Activated CD8-positive, alpha-beta T cell treated with anti-CD3 and anti-CD28 coated beads for 36 hours (primary cell): Measurements from ENCODE around the gene UBE2S. TPM values are rescaled to one million over a fixed set of nuclear protein-coding genes. Genes with fewer than 3 reads are reported as not detected.
A peak's percentile ranks its signal among the peaks of the same experiment; 100 is the strongest.

Experiments used
- ATAC-seq: fragments of 200-7000 bp; cut with Tn5 transposase; one replicate; pipeline ENCODE4 v1.10.0; 2021; ENCODE audit warnings: mild to moderate bottlenecking, moderate library complexity
- CTCF ChIA-PET: fragments of 350-600 bp; sonication (Branson Sonifier 250); formaldehyde crosslinking; loops from one replicate; lab custom pipeline; 2021; ENCODE audit warnings: antibody characterized with exemption; lab: Charles Lee
- POLR2A ChIA-PET: fragments of 350-600 bp; sonication (Branson Sonifier 250); formaldehyde crosslinking; loops from one replicate; lab custom pipeline; 2021; ENCODE audit warnings: antibody characterized with exemption; lab: Charles Lee
- DNase-seq: peaks from one replicate; pipeline ENCODE4 v3.0.0-alpha.2; 2020
- H3K27ac Mint-ChIP-seq: one replicate; pipeline ENCODE4 v1.8.0; 2021; ENCODE audit warnings: mild to moderate bottlenecking, mixed read lengths
- H3K27me3 Mint-ChIP-seq: one replicate; pipeline ENCODE4 v1.8.0; 2021; ENCODE audit warnings: mixed read lengths
- H3K36me3 Mint-ChIP-seq: one replicate; pipeline ENCODE4 v1.8.0; 2021; ENCODE audit warnings: low read depth, mixed read lengths
- H3K4me1 Mint-ChIP-seq: one replicate; pipeline ENCODE4 v1.8.0; 2021; ENCODE audit warnings: low read depth, mixed read lengths
- H3K4me3 Mint-ChIP-seq: one replicate; pipeline ENCODE4 v1.8.0; 2021; ENCODE audit warnings: mild to moderate bottlenecking, moderate library complexity, mixed read lengths
- H3K9me3 Mint-ChIP-seq: one replicate; pipeline ENCODE4 v1.8.0; 2021; ENCODE audit warnings: mixed read lengths
- CTCF ChIP-seq: fragments of 200-600 bp; IDR thresholded peaks from one replicate; pipeline ENCODE4 v1.8.0; 2022; ENCODE audit warnings: antibody characterized with exemption, mild to moderate bottlenecking
- intact Hi-C: fragments of 100-400 bp; cut with micrococcal nuclease; formaldehyde crosslinking; loops from one replicate; pipeline ENCODE4 v1.10.0; 2022
- total RNA-seq, 2 experiments: library from RNA; stranded (reverse); gene quantifications; one replicate each; pipeline ENCODE4 v1.2.3, GENCODE V29; 2021

UBE2S gene
- total RNA-seq, 2 experiments from 2014 or later = 229 to 241 TPM

- POLR2A ChIA-PET = interaction anchor here (1.5 to 1.8 kb wide), 3 partner anchors 15 to 95 kb away, joined by 4 to 6 read pairs (median 4); partner anchors contain the start of gene TMEM238
- no peaks in the 10 kb centered on the region for H3K9me3 Mint-ChIP-seq
Observed at GRCh38 chr19:55354698-55355212, 52.8 kb downstream of the UBE2S start, which contains the start of gene COX6B2. COX6B2 (minus strand) TSS chr19:55354719; CDS start chr19:55354521, 198 bp downstream.

GRCh38 chr19:55353803-55354697, 53.5 kb downstream of the UBE2S start:
- peaks cover 51% of the 10 kb centered on the region for H3K27me3 Mint-ChIP-seq

More at GRCh38 chr19:55354698-55355212, 52.8 kb downstream of the UBE2S start, which contains the start of gene COX6B2:
- peaks cover 51% of the 10 kb centered on the region for H3K27me3 Mint-ChIP-seq
- intact Hi-C loops = no loop called here
- CTCF ChIA-PET = no interaction called here
- DNase-seq (no peak), ATAC-seq (no peak)
- H3K36me3 Mint-ChIP-seq = no peaks in the 10 kb centered on the region
- H3K27ac Mint-ChIP-seq = no peak within 1 kb of the TSS
- no peak for TF ChIP-seq CTCF
- H3K4me3 Mint-ChIP-seq = peak within 1 kb of the TSS; percentile 61
- H3K4me1 Mint-ChIP-seq = peaks cover 15% of the 10 kb centered on the region

GRCh38 chr19:55353356-55353802, 54.2 kb downstream of the UBE2S start:
- ChIA-PET CTCF (no interaction called here), POLR2A (interaction anchor here (0.6 to 1.8 kb wide), 5 partner anchors 11 to 217 kb away, joined by 3 to 9 read pairs (median 3); partner anchors contain the start of gene TMEM238)
- H3K4me3 Mint-ChIP-seq = peak overlapping the region; percentile 61
- peaks cover 15% of the 10 kb centered on the region for H3K4me1 Mint-ChIP-seq
- ATAC-seq (no peak), DNase-seq (no peak)
- no peaks in the 10 kb centered on the region for H3K9me3 Mint-ChIP-seq
- H3K36me3 Mint-ChIP-seq = peaks cover 3% of the 10 kb centered on the region
- no peak overlapping the region for H3K27ac Mint-ChIP-seq
- H3K27me3 Mint-ChIP-seq = peaks cover 51% of the 10 kb centered on the region
- no peak for TF ChIP-seq CTCF
- intact Hi-C loops = no loop called here

More at GRCh38 chr19:55353803-55354697, 53.5 kb downstream of the UBE2S start:
- no peak overlapping the region for H3K27ac Mint-ChIP-seq
- H3K4me3 Mint-ChIP-seq = peak overlapping the region; percentile 61
- ATAC-seq = peak; percentile 90
- ChIA-PET POLR2A (interaction anchor here (0.6 to 1.8 kb wide), 7 partner anchors 11 to 218 kb away, joined by 3 to 9 read pairs (median 4); partner anchors contain the start of gene TMEM238), CTCF (no interaction called here)
- peak; percentile 76 for DNase-seq
- H3K36me3 Mint-ChIP-seq = no peaks in the 10 kb centered on the region
- H3K4me1 Mint-ChIP-seq = peaks cover 15% of the 10 kb centered on the region
- intact Hi-C loops = no loop called here
- no peaks in the 10 kb centered on the region for H3K9me3 Mint-ChIP-seq
- no peak for TF ChIP-seq CTCF

- Mint-ChIP-seq H3K36me3 (peaks cover 3% of the 10 kb centered on the region), H3K4me3 (no peak overlapping the region), H3K4me1 (peaks cover 15% of the 10 kb centered on the region), H3K9me3 (no peaks in the 10 kb centered on the region), H3K27ac (no peak overlapping the region), H3K27me3 (peaks cover 51% of the 10 kb centered on the region)
- CTCF ChIA-PET = no interaction called here
- DNase-seq (no peak), ATAC-seq (no peak)
- TF ChIP-seq CTCF = no peak
- POLR2A ChIA-PET = interaction anchor here (1.0 to 1.8 kb wide), 4 partner anchors 20 to 216 kb away, joined by 3 to 9 read pairs (median 3); partner anchors contain the start of gene TMEM238
- intact Hi-C loops = no loop called here
Observed at GRCh38 chr19:55352549-55353145, 54.9 kb downstream of the UBE2S start.
